Tibial nerve (tissue), 4 donors: Measurements from ENCODE around the gene ID2. TPM values are rescaled to one million over a fixed set of nuclear protein-coding genes. Genes with fewer than 3 reads are reported as not detected.

ENCODE experiments used
- DNase-seq, 2 donors: peaks; one replicate each; pipeline ENCODE4 v3.0.0-alpha.2; 2019; ENCODE audit warnings: low spot score in 2 of 2
- H3K27ac ChIP-seq, 4 donors: fragments of 200-600 bp; sonication (generic) in 3 of 4; one replicate each; pipeline ENCODE4 v1.5.1; 2017 to 2019; ENCODE audit warnings: mild to moderate bottlenecking in 1 of 4
- H3K27me3 ChIP-seq, 2 donors: fragments of 200-600 bp; sonication (generic) in 1 of 2; one replicate each; pipeline versions ENCODE4 v1.5.1 to v1.6.0; 2017 to 2019
- H3K36me3 ChIP-seq, 3 donors: fragments of 200-600 bp; sonication (generic); one replicate each; pipeline ENCODE4 v1.5.1; 2018 to 2019
- H3K4me1 ChIP-seq, 4 donors: fragments of 200-600 bp; sonication (generic) in 3 of 4; one replicate each; pipeline ENCODE4 v1.5.1; 2017 to 2019
- H3K4me3 ChIP-seq, 4 donors: fragments of 200-600 bp; sonication (generic) in 3 of 4; one replicate each; pipeline ENCODE4 v1.5.1; 2017 to 2019; ENCODE audit warnings: mild to moderate bottlenecking in 1 of 4, moderate library complexity in 1 of 4
- H3K9me3 ChIP-seq, 4 donors: fragments of 200-600 bp; sonication (generic) in 3 of 4; one replicate each; pipeline ENCODE4 v1.5.1; 2017 to 2019
- EP300 ChIP-seq, 2 donors: sonication (generic); formaldehyde crosslinking; IDR thresholded peaks; one replicate each; pipeline ENCODE4 v1.6.1; 2017; ENCODE audit warnings: antibody characterized with exemption in 2 of 2, mild to moderate bottlenecking in 1 of 2
- POLR2A ChIP-seq, 2 donors: fragments of 450-650 bp; IDR thresholded peaks; one replicate each; pipeline ENCODE4 v1.6.1; 2017; ENCODE audit warnings: antibody characterized with exemption in 2 of 2, mild to moderate bottlenecking in 2 of 2, moderate library complexity in 2 of 2
- WGBS, 2 donors: methylation state at CpG; one replicate each; pipeline ENCODE4 v1.1.5; 2018; 5-methylcytosine and 5-hydroxymethylcytosine counted together
- total RNA-seq, 4 donors: library from RNA; depleted of rRNA; stranded (reverse); fragments of >200 nt; gene quantifications; one replicate each; pipeline ENCODE4 v1.1.0, GENCODE V29; 2016
- TF ChIP-seq, protein P1 (sequence below), 5 experiments: fragments of 200-600 bp in 3 of 5; fragments of 450-650 bp in 2 of 5; sonication (generic) in 3 of 5; IDR thresholded peaks; one replicate each; pipeline ENCODE4 v1.5.1; 2016 to 2019; ENCODE audit warnings: antibody characterized with exemption in 5 of 5, mild to moderate bottlenecking in 3 of 5, moderate library complexity in 2 of 5

ID2 gene
- total RNA-seq, 4 donors from 2014 or later = 145 to 208 (median 166) TPM

DNA sequence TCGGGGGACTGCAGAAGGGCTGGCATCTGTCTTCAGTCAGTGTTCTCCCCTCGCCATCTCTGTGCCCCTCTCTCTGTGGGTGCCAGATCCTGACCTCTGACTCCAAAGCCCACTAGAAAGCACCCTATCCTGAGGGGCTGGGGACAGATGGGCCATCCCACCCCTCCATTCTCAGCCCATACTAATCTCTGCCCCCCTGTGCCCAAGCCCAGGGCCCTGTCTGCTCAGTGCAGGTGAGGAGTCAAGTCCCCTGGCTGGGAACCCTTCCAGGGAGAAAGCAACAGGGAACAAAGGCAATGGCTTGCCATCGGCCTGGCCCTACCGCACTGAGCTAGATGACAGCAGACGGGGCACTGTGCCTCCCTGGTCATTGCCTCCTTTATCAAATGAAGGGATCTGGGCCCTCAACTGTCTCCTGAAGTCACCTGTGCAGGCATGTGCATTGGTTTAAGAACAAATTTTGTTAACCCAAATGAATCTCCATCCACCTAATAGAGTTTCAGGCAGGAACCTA is 42.7 kb upstream of the ID2 start:
- no peak overlapping the region for H3K27ac ChIP-seq
- no peak for DNase-seq
- 75 to 93% methylated on average over 2 to 5 of the region's 5 CpGs for WGBS, 2 donors
- no peak for TF ChIP-seq POLR2A (IDR thresholded peaks at IDR 0.05)
- TF ChIP-seq EP300 (IDR thresholded peaks at IDR 0.05) = no peak
- TF ChIP-seq, protein P1, sequence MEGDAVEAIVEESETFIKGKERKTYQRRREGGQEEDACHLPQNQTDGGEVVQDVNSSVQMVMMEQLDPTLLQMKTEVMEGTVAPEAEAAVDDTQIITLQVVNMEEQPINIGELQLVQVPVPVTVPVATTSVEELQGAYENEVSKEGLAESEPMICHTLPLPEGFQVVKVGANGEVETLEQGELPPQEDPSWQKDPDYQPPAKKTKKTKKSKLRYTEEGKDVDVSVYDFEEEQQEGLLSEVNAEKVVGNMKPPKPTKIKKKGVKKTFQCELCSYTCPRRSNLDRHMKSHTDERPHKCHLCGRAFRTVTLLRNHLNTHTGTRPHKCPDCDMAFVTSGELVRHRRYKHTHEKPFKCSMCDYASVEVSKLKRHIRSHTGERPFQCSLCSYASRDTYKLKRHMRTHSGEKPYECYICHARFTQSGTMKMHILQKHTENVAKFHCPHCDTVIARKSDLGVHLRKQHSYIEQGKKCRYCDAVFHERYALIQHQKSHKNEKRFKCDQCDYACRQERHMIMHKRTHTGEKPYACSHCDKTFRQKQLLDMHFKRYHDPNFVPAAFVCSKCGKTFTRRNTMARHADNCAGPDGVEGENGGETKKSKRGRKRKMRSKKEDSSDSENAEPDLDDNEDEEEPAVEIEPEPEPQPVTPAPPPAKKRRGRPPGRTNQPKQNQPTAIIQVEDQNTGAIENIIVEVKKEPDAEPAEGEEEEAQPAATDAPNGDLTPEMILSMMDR (IDR thresholded peaks at IDR 0.05) = no peak
- H3K27me3 ChIP-seq = no peaks in the 10 kb centered on the region
- H3K4me3 ChIP-seq = no peak overlapping the region
- H3K36me3 ChIP-seq = no peaks in the 10 kb centered on the region
- H3K4me1 ChIP-seq = peaks cover 0 to 30% (median 5%) of the 10 kb centered on the region in 4 donors
- no peaks in the 10 kb centered on the region for H3K9me3 ChIP-seq

DNA sequence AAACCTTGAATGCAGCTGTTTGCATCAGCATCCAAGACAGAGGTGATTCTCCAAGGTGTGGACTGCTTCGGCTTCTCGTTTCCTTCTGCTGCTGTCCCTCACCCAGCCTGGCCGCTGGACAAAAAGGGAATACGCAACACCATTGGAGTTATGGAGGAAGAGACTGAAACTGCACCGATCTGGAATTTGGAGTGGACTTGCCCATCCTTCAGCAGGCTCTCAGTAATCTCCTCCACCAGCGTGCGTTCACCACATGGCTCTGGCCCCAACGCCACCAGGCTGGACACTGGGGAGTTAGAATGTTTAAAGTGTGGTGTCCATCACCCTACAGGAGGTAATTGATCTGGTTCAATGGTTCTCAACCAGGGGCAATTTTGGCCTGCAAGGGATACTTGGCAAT is 41.4 kb upstream of the ID2 start:
- Histone ChIP-seq H3K4me1 (peaks cover 0 to 35% (median 5%) of the 10 kb centered on the region in 4 donors), H3K9me3 (no peaks in the 10 kb centered on the region), H3K36me3 (no peaks in the 10 kb centered on the region), H3K27ac (no peak overlapping the region), H3K4me3 (no peak overlapping the region), H3K27me3 (no peaks in the 10 kb centered on the region)
- WGBS, 2 donors = 95 to 97% methylated on average over 8 of the region's 8 CpGs
- no peak for DNase-seq
- TF ChIP-seq, protein P1 (IDR thresholded peaks at IDR 0.05) = no peak
- TF ChIP-seq POLR2A (IDR thresholded peaks at IDR 0.05) (no peak), EP300 (IDR thresholded peaks at IDR 0.05) (no peak)

DNA sequence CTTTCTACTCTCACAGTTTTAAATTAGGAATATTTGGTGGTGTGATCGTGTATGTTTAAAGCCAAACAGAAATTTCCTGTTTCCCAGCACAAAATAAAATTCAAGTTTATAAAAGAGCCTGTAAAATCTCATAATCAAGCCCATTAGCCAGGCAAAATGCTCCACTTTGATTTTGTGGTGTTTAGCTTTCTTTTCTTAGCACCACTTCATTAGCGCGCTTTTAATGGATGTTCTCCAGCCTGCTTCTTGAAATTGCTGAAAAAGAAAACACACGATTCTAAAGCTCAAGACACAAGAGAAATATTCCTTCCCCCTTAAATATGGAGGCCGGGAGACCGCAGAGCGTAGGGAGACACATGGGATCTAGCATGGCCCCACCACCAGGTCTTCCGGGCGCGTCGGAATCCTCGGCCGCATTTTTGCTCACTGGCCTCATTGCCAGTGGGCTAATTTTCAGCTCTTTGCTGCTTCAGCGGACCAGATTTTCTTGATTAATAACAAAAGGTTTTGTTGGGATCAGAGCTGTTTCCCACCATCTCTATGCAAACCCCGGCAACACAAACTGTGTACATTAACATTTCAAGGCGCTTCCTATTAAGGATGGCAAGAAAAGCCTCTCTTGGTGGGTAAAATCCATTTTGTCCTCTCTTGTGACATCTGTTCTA is 40.4 kb upstream of the ID2 start:
- 90% methylated on average over 16 of the region's 16 CpGs for WGBS, 2 donors
- Histone ChIP-seq H3K4me3 (no peak overlapping the region), H3K27me3 (no peaks in the 10 kb centered on the region), H3K9me3 (no peaks in the 10 kb centered on the region), H3K4me1 (peaks cover 0 to 29% (median 2%) of the 10 kb centered on the region in 4 donors), H3K36me3 (no peaks in the 10 kb centered on the region), H3K27ac (peak overlapping the region in 2 of 4 donors; percentile 48 to 81)
- TF ChIP-seq, protein P1 (IDR thresholded peaks at IDR 0.05) = no peak
- no peak for TF ChIP-seq EP300 (IDR thresholded peaks at IDR 0.05)
- TF ChIP-seq POLR2A (IDR thresholded peaks at IDR 0.05) = no peak
- DNase-seq = no peak

DNA sequence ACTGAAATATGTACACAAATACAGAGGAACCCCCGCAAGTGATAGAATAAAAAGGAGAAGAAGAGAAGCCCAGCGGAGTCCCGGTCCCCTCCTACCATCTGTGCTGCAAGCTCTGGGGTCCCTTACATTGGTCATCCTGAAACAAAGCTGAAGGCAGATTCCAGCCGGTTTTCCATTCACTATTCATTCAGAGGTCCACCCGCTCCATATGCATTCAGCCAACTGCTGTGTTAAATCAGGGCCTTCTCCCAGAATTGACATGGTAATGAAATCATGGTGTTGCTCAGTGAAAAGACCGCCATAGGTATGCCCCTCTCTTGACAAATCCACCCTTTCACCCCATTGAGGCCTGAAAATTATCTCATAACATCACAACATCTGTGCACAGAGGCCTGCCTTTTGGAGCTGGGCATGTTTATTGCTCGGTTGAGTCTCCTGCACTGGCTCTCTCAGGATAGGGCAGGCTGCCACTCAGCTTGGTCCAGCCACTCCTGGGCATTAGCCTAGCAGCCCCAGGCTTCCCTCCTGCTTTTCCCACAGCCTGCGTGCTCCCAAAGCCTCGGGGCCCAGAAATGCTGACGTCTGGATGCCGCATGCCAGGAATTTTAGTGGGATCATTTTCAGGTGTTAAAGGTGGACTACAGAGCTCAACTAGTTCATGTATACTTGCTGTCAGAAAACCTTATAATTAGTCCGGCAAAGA is 39.3 kb upstream of the ID2 start:
- no peak overlapping the region for H3K4me3 ChIP-seq
- no peak for DNase-seq
- H3K4me1 ChIP-seq = peaks cover 0 to 18% (median 2%) of the 10 kb centered on the region in 4 donors
- peak overlapping the region; percentile 15 to 81 (median 64) for H3K27ac ChIP-seq
- H3K27me3 ChIP-seq = no peaks in the 10 kb centered on the region
- no peaks in the 10 kb centered on the region for H3K36me3 ChIP-seq
- H3K9me3 ChIP-seq = no peaks in the 10 kb centered on the region
- WGBS, 2 donors = 46 to 55% methylated on average over 12 of the region's 12 CpGs
- TF ChIP-seq EP300 (IDR thresholded peaks at IDR 0.05) = no peak
- TF ChIP-seq, protein P1 (IDR thresholded peaks at IDR 0.05) = no peak
- no peak for TF ChIP-seq POLR2A (IDR thresholded peaks at IDR 0.05)
